Measurements from ENCODE around the gene ZNF345.

The ZNF345 gene

DNA sequence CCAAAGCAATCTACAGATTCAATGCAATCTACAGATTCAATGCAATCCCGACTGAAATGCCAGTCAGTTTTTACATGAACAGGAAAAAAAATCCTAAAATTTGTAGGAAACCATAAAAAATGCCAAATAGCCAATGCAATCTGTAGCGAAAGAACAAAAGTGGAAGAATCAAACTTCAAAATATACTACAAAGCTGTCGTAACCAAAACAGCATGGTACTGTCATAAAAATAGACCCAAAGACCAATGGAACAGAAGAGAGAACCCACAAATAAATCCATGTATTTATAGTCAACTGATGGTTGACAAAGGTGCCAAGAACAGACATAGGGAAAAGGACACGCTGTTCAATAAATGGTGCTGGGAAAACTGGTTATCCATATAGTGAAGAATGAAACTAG lies 47.7 kb downstream of the ZNF345 start:
- Mint-ChIP-seq H3K4me3 (no peak overlapping the region), H3K36me3 (ENCODE audit: low read depth) (peaks cover 100% of the 10 kb centered on the region), H3K9me3 (peaks cover 98% of the 10 kb centered on the region)

DNA sequence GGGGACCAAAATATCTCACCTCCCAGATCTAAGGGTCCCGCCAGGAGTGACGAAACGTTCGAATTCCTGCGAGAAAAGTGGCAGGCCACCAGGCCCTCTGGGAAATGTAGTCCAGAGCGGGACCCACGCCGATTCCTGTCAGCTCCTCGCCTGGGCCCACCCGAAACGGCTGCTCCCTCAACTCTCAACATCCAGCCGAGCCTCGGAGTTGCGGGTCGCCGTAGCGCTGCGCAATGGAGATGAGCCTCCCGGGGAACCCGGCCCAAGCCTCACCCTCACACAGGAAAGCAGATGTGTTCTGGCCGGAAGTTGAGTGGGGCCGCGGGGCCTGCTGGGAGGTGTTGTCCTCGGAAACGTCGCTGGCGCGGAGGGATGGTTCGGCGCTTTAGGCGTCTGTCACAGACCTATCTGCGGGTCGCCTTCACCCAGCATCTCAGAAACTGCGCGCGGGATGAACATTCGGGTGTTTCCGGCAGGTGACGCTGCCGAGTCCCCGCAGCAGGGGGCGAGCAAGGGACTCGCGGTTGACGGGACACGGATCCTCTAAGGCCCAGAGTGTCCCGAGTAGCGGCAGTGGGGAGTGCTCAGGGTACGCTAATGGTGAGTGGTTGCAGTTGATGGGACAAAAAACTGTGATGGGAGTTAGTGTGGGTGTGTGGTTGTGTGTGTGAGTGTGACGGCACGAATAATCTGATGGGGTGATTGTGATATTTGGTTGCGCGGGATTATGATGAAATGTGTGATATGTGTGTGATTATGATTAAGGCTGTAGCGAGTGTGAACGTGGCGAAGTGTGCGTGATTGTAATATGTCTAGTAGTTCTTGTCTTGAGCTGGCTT lies 65.5 kb downstream of the ZNF345 start, which contains the start of the genes ZNF568 and ZNF829:
Gene ZNF568 (plus strand): TSS at position 341 of the 839 bp plus-strand sequence. CDS start 6,439 bp downstream, outside the sequence.
Gene ZNF829 (minus strand): TSS at position 300 of the 839 bp plus-strand sequence. CDS start 1,124 bp downstream, outside the sequence.
- peaks cover 96% of the 10 kb centered on the region for H3K36me3 Mint-ChIP-seq (ENCODE audit: low read depth)
- peak; percentile 83 for DNase-seq
- peak within 1 kb of the TSS; percentile 92 for H3K27ac Mint-ChIP-seq
- H3K27me3 Mint-ChIP-seq (ENCODE audit: low read depth, poor library complexity) = no peaks in the 10 kb centered on the region
- peak; percentile 65 for TF ChIP-seq CTCF (IDR thresholded peaks at IDR 0.05)
- H3K4me3 Mint-ChIP-seq = peak within 1 kb of the TSS; percentile 96
- peaks cover 93% of the 10 kb centered on the region for H3K9me3 Mint-ChIP-seq
- peaks cover 23% of the 10 kb centered on the region for H3K4me1 Mint-ChIP-seq

More for the DNA sequence above, 47.7 kb downstream of the ZNF345 start:
- H3K27ac Mint-ChIP-seq = no peak overlapping the region
- no peaks in the 10 kb centered on the region for H3K4me1 Mint-ChIP-seq
- peaks cover 5% of the 10 kb centered on the region for H3K27me3 Mint-ChIP-seq (ENCODE audit: low read depth, poor library complexity)
- TF ChIP-seq CTCF (IDR thresholded peaks at IDR 0.05) = no peak
- no peak for DNase-seq

DNA sequence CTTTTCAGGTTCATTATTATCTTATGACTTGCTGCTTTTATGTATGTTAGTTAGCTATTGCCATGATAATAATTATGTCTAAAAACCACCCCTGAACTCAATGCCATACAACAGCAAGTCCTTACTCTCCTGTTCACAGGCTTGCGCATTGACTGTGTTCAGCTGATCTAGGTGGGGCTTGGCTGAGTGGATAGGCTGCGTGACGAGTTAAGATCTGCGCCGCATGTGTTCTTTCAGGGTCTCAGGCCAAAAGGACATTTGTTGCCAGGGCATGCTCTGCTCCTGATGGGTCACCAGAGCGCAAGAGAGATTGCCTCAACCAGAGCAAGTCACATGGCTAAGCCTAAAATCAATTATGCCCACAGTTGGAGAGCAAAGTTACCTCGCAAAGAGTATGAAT lies 66.3 kb downstream of the ZNF345 start:
- peak overlapping the region; percentile 96 for H3K4me3 Mint-ChIP-seq
- no peak for DNase-seq
- peak overlapping the region; percentile 92 for H3K27ac Mint-ChIP-seq
- H3K4me1 Mint-ChIP-seq = peaks cover 23% of the 10 kb centered on the region
- TF ChIP-seq CTCF (IDR thresholded peaks at IDR 0.05) = no peak
- H3K9me3 Mint-ChIP-seq = peaks cover 92% of the 10 kb centered on the region
- H3K36me3 Mint-ChIP-seq (ENCODE audit: low read depth) = peaks cover 96% of the 10 kb centered on the region
- H3K27me3 Mint-ChIP-seq (ENCODE audit: low read depth, poor library complexity) = no peaks in the 10 kb centered on the region

DNA sequence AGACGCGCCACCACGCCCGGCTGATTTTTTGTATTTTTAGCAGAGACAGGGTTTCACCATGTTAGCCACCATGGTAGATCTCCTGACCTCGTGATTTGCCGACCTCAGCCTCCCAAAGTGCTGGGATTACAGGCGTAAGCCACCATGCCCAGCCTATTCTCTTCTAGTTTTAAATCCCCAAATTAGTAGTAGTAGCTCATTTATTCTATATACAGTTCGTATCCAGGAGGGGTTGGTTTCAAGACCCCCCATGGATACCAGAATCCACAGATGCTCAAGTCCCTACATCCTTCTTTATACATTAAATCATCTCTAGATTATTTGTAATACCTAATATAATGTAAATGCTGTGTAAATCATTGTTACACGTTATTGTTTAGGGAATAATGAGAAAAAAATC lies 67.4 kb downstream of the ZNF345 start:
- peaks cover 91% of the 10 kb centered on the region for H3K9me3 Mint-ChIP-seq
- H3K36me3 Mint-ChIP-seq (ENCODE audit: low read depth) = peaks cover 96% of the 10 kb centered on the region
- TF ChIP-seq CTCF (IDR thresholded peaks at IDR 0.05) = no peak
- no peaks in the 10 kb centered on the region for H3K27me3 Mint-ChIP-seq (ENCODE audit: low read depth, poor library complexity)
- H3K4me3 Mint-ChIP-seq = peak overlapping the region; percentile 96
- peaks cover 23% of the 10 kb centered on the region for H3K4me1 Mint-ChIP-seq
- no peak for DNase-seq
- H3K27ac Mint-ChIP-seq = no peak overlapping the region
